Erythroblast (primary cell): ENCODE measurements around the gene IMPG2.

ENCODE experiments used
- DNase-seq, 2 experiments: peaks; one replicate each; lab custom pipeline; 2025; lab: John Stamatoyannopoulos, UW
- GATA1 ChIP-seq: IDR thresholded peaks from 2 replicates; pipeline ENCODE4 v1.6.1; 2011; ENCODE audit warnings: low read depth, mild to moderate bottlenecking, control low read depth, low read length, moderate library complexity
- POLR2A ChIP-seq: IDR thresholded peaks from 2 replicates; pipeline ENCODE4 v1.6.1; 2011; ENCODE audit warnings: mild to moderate bottlenecking, low read length

IMPG2 gene

GRCh38 chr3:101262393-101263240 is 57.8 kb downstream of the IMPG2 start:
- no peak for DNase-seq
- TF ChIP-seq GATA1 (no peak), POLR2A (no peak)

DNA sequence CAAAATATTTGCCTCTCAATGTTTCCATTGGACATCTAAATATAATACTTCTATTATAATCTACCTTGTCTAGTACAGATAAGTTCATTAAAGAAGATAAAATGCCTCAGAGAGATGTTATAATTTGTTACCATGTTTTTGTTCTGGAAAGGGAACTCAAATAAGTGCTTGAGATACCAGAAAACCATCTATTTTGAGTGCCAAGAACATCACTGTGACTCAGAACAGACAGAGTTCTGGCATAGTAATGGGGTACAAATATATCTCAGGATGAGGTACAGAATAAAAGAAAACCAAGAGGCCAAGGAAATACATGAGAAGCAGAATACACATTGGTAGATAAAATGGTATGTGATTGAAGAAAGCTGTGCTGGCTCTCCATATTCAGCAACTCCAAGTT is 58.9 kb downstream of the IMPG2 start:
- TF ChIP-seq GATA1 (no peak), POLR2A (no peak)
- no peak for DNase-seq

DNA sequence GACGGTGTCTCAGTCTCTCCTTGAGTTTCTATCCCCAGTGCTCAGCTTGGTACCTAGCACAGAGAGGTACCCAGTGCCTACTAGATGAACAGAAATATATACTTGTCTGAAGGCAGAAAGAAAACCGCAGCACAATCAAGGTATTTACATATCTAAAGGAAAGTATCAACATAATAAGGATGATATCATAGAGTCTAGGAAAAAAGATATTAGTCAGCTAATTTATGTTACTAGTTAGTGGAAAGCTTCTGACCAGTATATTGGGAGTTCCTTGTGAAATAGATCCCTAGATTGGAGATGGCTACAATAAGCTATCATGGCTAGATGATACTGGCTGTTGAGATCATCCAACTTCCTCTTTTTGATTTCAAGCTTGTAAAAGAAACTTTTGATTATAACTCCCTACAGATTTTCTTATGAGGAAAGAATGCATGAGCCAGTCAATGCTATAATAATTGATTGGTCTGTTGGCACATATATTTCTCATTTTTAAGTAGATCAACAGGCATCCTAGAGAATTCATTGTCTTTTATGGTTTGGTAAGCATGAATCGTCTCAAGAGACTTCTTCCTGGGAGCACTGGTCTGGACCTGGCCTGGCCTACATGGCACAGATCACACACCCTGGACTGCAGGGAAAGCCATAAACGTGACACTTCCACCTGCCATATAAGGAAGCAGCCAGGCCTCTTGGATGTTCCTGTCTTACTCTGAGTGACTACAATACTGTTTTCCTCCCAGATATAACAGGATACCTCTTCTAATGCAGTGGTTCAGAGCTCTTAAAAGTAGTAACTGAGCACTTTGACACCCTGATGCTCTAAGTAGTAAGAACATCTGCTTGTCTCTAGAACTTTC is 60.7 kb downstream of the IMPG2 start:
- DNase-seq = no peak

DNA sequence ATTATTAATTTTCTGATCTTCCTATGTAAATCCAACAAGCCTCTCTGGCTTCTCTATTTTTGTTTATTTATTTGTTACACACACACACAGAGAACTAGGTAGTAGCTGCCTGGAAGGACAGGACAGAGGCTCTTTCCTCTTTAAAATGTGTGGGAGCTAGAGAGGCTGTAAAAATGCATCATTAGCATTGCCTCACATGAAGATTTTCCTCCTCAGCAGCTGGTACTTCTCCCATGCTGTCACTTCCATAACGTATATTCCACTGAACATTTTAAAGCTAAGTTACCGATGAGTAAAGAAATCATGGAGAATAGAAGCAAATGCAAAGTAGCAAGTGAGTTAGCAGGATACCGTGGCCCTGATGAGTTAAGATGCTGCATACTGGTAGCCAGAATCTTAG is 63.9 kb downstream of the IMPG2 start:
- TF ChIP-seq POLR2A = no peak
- TF ChIP-seq GATA1 = no peak
- no peak for DNase-seq

More for the DNA sequence above, 60.7 kb downstream of the IMPG2 start:
- TF ChIP-seq GATA1 (no peak), POLR2A (no peak)

DNA sequence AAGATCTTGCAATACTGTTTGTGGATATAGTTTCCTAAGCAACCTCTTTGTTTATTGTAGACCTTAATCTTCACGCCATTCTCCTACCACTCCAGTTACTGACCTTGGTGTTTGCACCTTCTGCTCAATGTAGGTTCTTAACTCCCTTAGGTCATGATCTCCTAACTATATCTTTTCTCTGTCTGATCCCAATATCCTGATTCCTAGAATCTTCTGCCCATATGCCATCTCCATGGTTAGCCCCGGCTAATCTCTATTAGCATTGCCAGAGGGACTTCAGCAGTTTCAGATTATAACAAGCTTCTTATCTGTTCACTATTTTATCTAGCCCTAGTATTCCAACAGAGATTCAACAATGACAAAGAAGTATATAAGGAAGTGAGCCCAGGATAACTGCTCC is 64.9 kb downstream of the IMPG2 start:
- TF ChIP-seq GATA1 (no peak), POLR2A (no peak)

DNA sequence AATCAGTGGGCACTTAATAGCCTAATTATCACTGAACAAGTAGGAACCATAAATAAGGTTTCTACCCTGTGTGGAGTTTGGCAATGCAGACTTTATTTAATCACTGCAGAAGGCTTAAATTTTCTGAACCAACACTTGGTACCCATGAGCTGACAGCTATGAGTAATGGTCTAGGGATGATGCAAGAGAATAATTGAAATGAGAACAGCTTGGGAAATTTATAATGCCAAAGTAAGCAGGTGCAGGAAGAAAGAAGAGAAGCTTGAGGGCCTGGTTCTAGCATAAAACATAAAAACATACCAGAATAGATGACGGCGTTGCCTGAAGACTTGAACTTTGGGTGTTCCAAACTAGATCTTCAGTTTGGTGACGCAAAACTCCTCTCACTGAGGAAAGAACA is 67.0 kb downstream of the IMPG2 start:
- TF ChIP-seq GATA1 (no peak), POLR2A (no peak)
- DNase-seq = no peak

More for the DNA sequence above, 64.9 kb downstream of the IMPG2 start:
- no peak for DNase-seq

DNA sequence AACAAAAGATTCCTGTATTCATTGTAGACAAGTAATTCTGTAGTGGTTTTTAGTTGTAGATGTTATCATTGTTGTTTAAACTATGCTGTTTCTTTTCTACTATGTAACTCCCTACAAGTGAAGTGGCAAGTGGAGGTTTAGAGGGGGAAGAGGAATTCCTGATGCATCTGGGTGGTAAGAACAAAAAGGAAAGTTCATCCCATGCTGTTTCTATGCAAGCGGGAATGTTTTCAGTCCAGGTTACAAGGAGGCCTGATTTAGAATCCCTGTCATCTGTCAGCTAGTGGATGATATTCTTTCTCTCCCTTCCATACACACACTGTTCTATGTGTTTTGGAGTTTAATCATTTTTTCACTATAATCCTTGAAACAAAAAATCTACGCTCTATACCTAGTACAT is 67.4 kb downstream of the IMPG2 start:
- TF ChIP-seq POLR2A = no peak
- TF ChIP-seq GATA1 = no peak
- DNase-seq = no peak

DNA sequence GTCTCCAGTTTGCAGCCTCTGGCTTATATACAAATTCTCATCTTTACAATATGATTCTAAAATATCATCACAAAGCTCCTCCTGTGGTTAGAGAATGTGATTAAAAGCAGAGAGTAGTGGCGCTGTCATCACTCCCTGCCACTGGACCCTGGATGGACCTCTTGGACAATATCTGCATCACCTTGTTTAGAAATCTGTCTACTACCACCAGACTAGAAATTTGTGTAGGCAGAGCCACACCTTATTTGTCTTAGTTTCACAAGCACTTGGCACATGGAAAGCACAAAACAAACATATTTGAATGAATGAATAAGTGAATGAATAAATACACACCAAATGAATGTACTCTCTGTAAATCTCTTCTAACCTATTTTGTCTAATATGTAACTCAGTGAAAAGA is 68.1 kb downstream of the IMPG2 start:
- DNase-seq = no peak
- TF ChIP-seq GATA1 = no peak

DNA sequence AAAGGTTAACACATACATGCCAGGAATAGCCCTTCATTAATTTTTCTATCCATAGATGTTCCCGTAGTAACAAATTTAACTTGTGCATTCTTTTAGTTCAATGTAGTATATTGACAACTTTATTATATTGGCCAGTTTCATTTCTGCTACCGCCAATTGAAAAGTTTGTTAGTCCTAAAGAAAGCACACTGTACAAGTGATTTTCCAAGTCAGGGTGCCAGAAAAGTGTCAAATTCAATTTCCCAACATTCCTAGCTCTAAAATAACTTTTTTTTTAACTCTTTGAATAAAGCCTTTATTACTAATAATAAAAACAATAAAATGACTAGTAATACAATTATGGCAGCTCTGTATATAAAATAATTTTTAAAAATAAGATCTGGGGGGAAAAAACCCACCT is 68.9 kb downstream of the IMPG2 start:
- TF ChIP-seq GATA1 (no peak), POLR2A (no peak)
- DNase-seq = no peak

DNA sequence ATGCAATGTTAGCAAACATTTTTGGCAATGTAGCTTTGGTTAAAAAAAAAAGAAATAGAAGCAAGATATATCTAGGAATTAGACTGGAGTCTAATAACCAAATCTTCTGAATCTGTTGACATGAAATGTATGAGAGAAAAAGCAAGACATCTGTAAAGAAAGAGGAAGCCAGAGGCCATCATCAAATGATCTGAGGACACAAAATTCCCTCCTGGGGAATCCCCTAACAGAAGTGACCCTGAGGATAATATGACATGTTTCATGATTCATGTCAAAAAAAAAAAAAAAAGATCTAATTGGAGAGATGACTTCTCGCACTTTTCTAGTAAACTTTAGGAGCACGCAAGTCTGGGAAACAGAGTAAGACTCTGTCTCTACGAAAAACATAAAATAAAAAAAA is 70.9 kb downstream of the IMPG2 start:
- DNase-seq = no peak
- TF ChIP-seq GATA1 = no peak
- no peak for TF ChIP-seq POLR2A

DNA sequence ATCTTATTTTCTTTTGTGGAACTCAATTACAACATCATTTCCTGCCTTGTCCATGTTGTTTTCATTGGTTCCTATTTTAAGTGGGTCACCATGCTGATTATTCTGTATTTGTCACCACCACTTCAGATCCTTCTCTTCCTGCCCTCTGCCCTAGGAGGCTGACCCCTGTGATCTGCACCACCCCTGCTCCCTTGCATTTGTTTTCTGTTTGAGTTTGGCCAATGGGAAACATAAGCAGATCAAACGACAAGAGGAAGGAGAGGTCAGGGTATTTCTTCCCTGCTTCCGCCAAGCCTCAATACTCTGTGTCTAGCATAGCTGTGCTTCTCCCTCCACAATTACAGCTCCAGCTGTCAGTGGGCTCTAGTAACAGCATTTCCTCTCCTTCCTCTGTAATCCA is 71.6 kb downstream of the IMPG2 start:
- TF ChIP-seq GATA1 = no peak
- TF ChIP-seq POLR2A = no peak
- no peak for DNase-seq

- no peak for DNase-seq
- TF ChIP-seq POLR2A = no peak
- no peak for TF ChIP-seq GATA1
Measured at GRCh38 chr3:101244212-101244575, 76.2 kb downstream of the IMPG2 start.

DNA sequence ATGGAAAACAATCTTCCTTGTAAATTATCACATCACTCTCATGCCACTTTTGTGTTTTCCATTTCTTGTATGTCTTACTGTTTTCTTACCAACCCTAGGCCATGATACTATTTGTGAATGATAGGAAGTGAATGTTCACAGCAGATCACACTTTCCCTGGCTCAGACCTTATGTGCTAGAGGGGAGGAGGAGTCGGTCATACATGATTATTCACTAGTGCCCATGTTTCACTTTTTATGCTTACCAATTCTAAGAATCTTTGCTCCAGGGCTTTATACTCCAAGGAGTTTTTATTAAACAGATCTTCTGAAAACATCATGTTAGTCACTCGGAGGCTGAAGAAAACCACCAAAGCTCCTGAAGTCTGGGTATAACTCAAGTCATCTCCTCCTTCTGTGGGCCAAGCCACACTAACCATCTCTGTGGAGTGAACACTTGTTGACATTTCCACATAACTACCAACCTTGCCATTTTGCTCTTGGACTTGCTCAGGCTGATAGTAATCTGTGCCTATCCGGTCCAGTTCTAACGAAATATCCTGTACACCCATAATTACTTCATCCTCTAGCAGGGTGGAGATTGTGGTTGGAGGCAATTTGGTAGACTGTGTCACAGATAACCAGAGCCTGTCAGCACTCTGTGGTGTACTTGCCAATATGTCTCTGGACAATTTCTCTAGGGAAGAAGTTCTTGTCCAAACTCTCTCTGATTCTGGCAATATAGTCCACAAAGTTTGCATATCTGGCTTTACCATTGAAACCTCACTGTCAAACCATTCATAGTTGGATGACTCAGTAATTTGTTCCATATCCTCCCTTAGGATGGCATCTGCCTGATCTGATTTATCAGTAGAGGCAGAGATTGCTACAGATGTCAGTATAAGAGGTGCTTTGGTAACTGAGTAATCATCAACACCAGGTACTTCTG is 76.8 kb downstream of the IMPG2 start:
- TF ChIP-seq POLR2A (no peak), GATA1 (no peak)
- DNase-seq = no peak
